ENCODE data around the gene MYO5B.

GRCh38 chr18:50209311-50209710, 14.4 kb upstream of the MYO5B start:
- TF ChIP-seq POLR2A (IDR thresholded peaks at IDR 0.05; ENCODE audit: low read depth) (no peak), CTCF (IDR thresholded peaks at IDR 0.05) (no peak)

Measured in esophagus muscularis mucosa (tissue), 3 donors.